ENCODE results near the gene LAMB1. TPM values are rescaled to one million over a fixed set of nuclear protein-coding genes. Genes with fewer than 3 reads are reported as not detected.

The LAMB1 gene
- total and polyA plus RNA-seq, 4 donors: 95.9 to 285 (median 173) TPM

- Histone ChIP-seq H3K4me1 (ENCODE audit: control insufficient read depth in 5 of 5, insufficient read depth in 5 of 5, low read length in 5 of 5) (peaks cover 0 to 20% (median 11%) of the 10 kb centered on the region in 5 donors), H3K36me3 (ENCODE audit: control insufficient read depth in 4 of 4, insufficient read depth in 4 of 4, low read length in 4 of 4) (peaks cover 2 to 56% (median 26%) of the 10 kb centered on the region in 4 donors), H3K27me3 (ENCODE audit: control insufficient read depth in 3 of 3, insufficient read depth in 3 of 3, low read length in 2 of 3) (no peaks in the 10 kb centered on the region), H3K4me3 (no peak overlapping the region), H3K27ac (ENCODE audit: low read depth in 1 of 2, low read length in 1 of 2) (no peak overlapping the region), H3K9ac (ENCODE audit: insufficient read depth in 1 of 2, low read length in 2 of 2) (no peak overlapping the region), H3K9me3 (ENCODE audit: control insufficient read depth in 4 of 4, insufficient read depth in 3 of 4, low read length in 3 of 4) (no peaks in the 10 kb centered on the region)
- no peak for DNase-seq
- TF ChIP-seq CTCF (IDR thresholded peaks at IDR 0.05; ENCODE audit: control extremely low read depth, extremely low read depth): no peak
- 59 to 95% methylated on average over 1 of the region's 1 CpG for WGBS, 2 donors
- ATAC-seq (ENCODE audit: insufficient read depth, low FRiP score): no peak
These were observed 26.3 kb downstream of the LAMB1 start for GRCh38 chr7:107976620-107977019.

- no peak for TF ChIP-seq CTCF (IDR thresholded peaks at IDR 0.05; ENCODE audit: control extremely low read depth, extremely low read depth)
- H3K36me3 ChIP-seq (ENCODE audit: control insufficient read depth in 4 of 4, insufficient read depth in 4 of 4, low read length in 4 of 4): peaks cover 2 to 55% (median 27%) of the 10 kb centered on the region in 4 donors
- H3K9ac ChIP-seq (ENCODE audit: insufficient read depth in 1 of 2, low read length in 2 of 2): no peak overlapping the region
- 90 to 92% methylated on average over 13 of the region's 13 CpGs for WGBS, 2 donors
- ATAC-seq (ENCODE audit: insufficient read depth, low FRiP score) (no peak), DNase-seq (no peak)
- peaks cover 0 to 23% (median 11%) of the 10 kb centered on the region in 5 donors for H3K4me1 ChIP-seq (ENCODE audit: control insufficient read depth in 5 of 5, insufficient read depth in 5 of 5, low read length in 5 of 5)
- no peaks in the 10 kb centered on the region for H3K27me3 ChIP-seq (ENCODE audit: control insufficient read depth in 3 of 3, insufficient read depth in 3 of 3, low read length in 2 of 3)
- H3K4me3 ChIP-seq: no peak overlapping the region
- no peaks in the 10 kb centered on the region for H3K9me3 ChIP-seq (ENCODE audit: control insufficient read depth in 4 of 4, insufficient read depth in 3 of 4, low read length in 3 of 4)
- H3K27ac ChIP-seq (ENCODE audit: low read depth in 1 of 2, low read length in 1 of 2): no peak overlapping the region
These were observed 27.5 kb downstream of the LAMB1 start for GRCh38 chr7:107975394-107976013.

- Histone ChIP-seq H3K27ac (ENCODE audit: low read depth in 1 of 2, low read length in 1 of 2) (peak overlapping the region in 1 of 2 donors; percentile 14), H3K4me3 (no peak overlapping the region), H3K9ac (ENCODE audit: insufficient read depth in 1 of 2, low read length in 2 of 2) (no peak overlapping the region), H3K4me1 (ENCODE audit: control insufficient read depth in 5 of 5, insufficient read depth in 5 of 5, low read length in 5 of 5) (peaks cover 0 to 23% (median 15%) of the 10 kb centered on the region in 5 donors), H3K27me3 (ENCODE audit: control insufficient read depth in 3 of 3, insufficient read depth in 3 of 3, low read length in 2 of 3) (no peaks in the 10 kb centered on the region), H3K36me3 (ENCODE audit: control insufficient read depth in 4 of 4, insufficient read depth in 4 of 4, low read length in 4 of 4) (peaks cover 2 to 49% (median 24%) of the 10 kb centered on the region in 4 donors), H3K9me3 (ENCODE audit: control insufficient read depth in 4 of 4, insufficient read depth in 3 of 4, low read length in 3 of 4) (no peaks in the 10 kb centered on the region)
- no peak for TF ChIP-seq CTCF (IDR thresholded peaks at IDR 0.05; ENCODE audit: control extremely low read depth, extremely low read depth)
- DNase-seq: no peak
- no peak for ATAC-seq (ENCODE audit: insufficient read depth, low FRiP score)
These were observed 29.1 kb downstream of the LAMB1 start for GRCh38 chr7:107973861-107974260.

Data from lung (tissue), 12 donors.